GM10266 (cell line): Measurements from ENCODE around the gene ZFP62.

Source experiments
- DNase-seq: peaks from one replicate; pipeline ENCODE4 v3.0.0; 2012; ENCODE audit errors: extremely low spot score
- CTCF ChIP-seq: IDR thresholded peaks from 2 replicates; pipeline ENCODE4 v1.5.1; 2012; ENCODE audit warnings: mild to moderate bottlenecking, low read depth; ENCODE audit not compliant: control insufficient read depth, insufficient read depth; ENCODE audit errors: missing control alignments

ZFP62 gene

GRCh38 chr5:180821538-180821937 is 39.5 kb downstream of the ZFP62 start:
- no peak for DNase-seq
- TF ChIP-seq CTCF = no peak

GRCh38 chr5:180820788-180821321 is 40.2 kb downstream of the ZFP62 start:
- TF ChIP-seq CTCF = no peak
- DNase-seq = no peak

- TF ChIP-seq CTCF = no peak
- DNase-seq = no peak
Observed at GRCh38 chr5:180818677-180819341, 42.3 kb downstream of the ZFP62 start.

- no peak for DNase-seq
- TF ChIP-seq CTCF = no peak
Observed at GRCh38 chr5:180817893-180818674, 43.0 kb downstream of the ZFP62 start.

- no peak for TF ChIP-seq CTCF
- no peak for DNase-seq
Observed at GRCh38 chr5:180816608-180817534, 44.2 kb downstream of the ZFP62 start.

GRCh38 chr5:180815293-180815917 is 45.7 kb downstream of the ZFP62 start:
- no peak for TF ChIP-seq CTCF

More at GRCh38 chr5:180815293-180815917, 45.7 kb downstream of the ZFP62 start:
- no peak for DNase-seq
